LHCN-M2 (cell line): ENCODE data around the gene SNX7. TPM values are rescaled to one million over a fixed set of nuclear protein-coding genes. Genes with fewer than 3 reads are reported as not detected.

Source experiments
- DNase-seq: peaks from one replicate; pipeline ENCODE4 v3.0.0-alpha.2; 2012; ENCODE audit warnings: low read depth
- polyA plus RNA-seq: library from polyadenylated mRNA; unstranded; fragments of >200 nt; gene quantifications from one replicate; pipeline ENCODE4 v1.2.1, GENCODE V29; 2012; ENCODE audit warnings: missing spikeins
- total RNA-seq: library from RNA; depleted of rRNA; stranded (reverse); fragments of >200 nt; gene quantifications from 2 replicates; pipeline ENCODE4 v1.2.3, GENCODE V29; 2014; rRNA removed

SNX7 gene
- total RNA-seq: 56.7 and 58.5 TPM in 2 replicates
- 39.1 TPM for polyA plus RNA-seq

- DNase-seq: peak; percentile 74
These were observed at the start of gene SNX7 for GRCh38 chr1:98661544-98662355. TSS of gene SNX7 (plus strand) at chr1:98661721. CDS start at chr1:98661732, 11 bp downstream.

- no peak for DNase-seq
These were observed 24.2 kb upstream of the SNX7 start for GRCh38 chr1:98637316-98637715.

GRCh38 chr1:98638185-98638584 is 23.3 kb upstream of the SNX7 start:
- no peak for DNase-seq

GRCh38 chr1:98644510-98644909 is 17.0 kb upstream of the SNX7 start:
- no peak for DNase-seq

GRCh38 chr1:98651116-98651632 is 10.3 kb upstream of the SNX7 start:
- DNase-seq: no peak

- peak; percentile 34 for DNase-seq
These were observed 8.4 kb upstream of the SNX7 start for GRCh38 chr1:98653123-98653522.

GRCh38 chr1:98659879-98660278 is 1.6 kb upstream of the SNX7 start:
- no peak for DNase-seq

GRCh38 chr1:98660940-98661543 is 479 bp upstream of the SNX7 start:
- no peak for DNase-seq

GRCh38 chr1:98662356-98662670 is 792 bp downstream of the SNX7 start:
- no peak for DNase-seq

- DNase-seq: peak; percentile 34
These were observed 7.2 kb downstream of the SNX7 start for GRCh38 chr1:98668733-98669132.

- no peak for DNase-seq
These were observed 8.1 kb downstream of the SNX7 start for GRCh38 chr1:98669355-98670296.

GRCh38 chr1:98672189-98672588 is 10.7 kb downstream of the SNX7 start:
- DNase-seq: no peak

- DNase-seq: peak; percentile 37
These were observed 12.7 kb downstream of the SNX7 start for GRCh38 chr1:98674075-98674781.

GRCh38 chr1:98675282-98675681 is 13.8 kb downstream of the SNX7 start:
- DNase-seq: no peak

- DNase-seq: peak; percentile 76
These were observed 15.8 kb downstream of the SNX7 start for GRCh38 chr1:98677288-98677687.

- no peak for DNase-seq
These were observed 20.3 kb downstream of the SNX7 start for GRCh38 chr1:98681812-98682211.

GRCh38 chr1:98688110-98688739 is 26.7 kb downstream of the SNX7 start:
- DNase-seq: no peak

GRCh38 chr1:98690576-98690975 is 29.1 kb downstream of the SNX7 start:
- DNase-seq: no peak

- no peak for DNase-seq
These were observed 31.0 kb downstream of the SNX7 start for GRCh38 chr1:98692482-98692881.

- DNase-seq: no peak
These were observed 31.9 kb downstream of the SNX7 start for GRCh38 chr1:98693385-98693784.

- no peak for DNase-seq
These were observed 34.6 kb downstream of the SNX7 start for GRCh38 chr1:98696077-98696476.
